Mucosa of stomach (tissue), 1 donor: ENCODE data around the gene CACNA2D4.

Experiments
- H3K27me3 ChIP-seq: one replicate; pipeline ENCODE4 v1.7.0; 2013; ENCODE audit warnings: mild to moderate bottlenecking, low read length; ENCODE audit not compliant: control insufficient read depth, insufficient read depth
- H3K36me3 ChIP-seq: one replicate; pipeline ENCODE4 v1.7.0; 2013; ENCODE audit warnings: low read length; ENCODE audit not compliant: control insufficient read depth, insufficient read depth
- H3K4me1 ChIP-seq: one replicate; pipeline ENCODE4 v1.7.0; 2013; ENCODE audit warnings: mild to moderate bottlenecking, low read length; ENCODE audit not compliant: control insufficient read depth, insufficient read depth
- H3K4me3 ChIP-seq: one replicate; pipeline ENCODE4 v1.7.0; 2013; ENCODE audit warnings: low read length
- H3K9ac ChIP-seq: one replicate; pipeline ENCODE4 v1.7.0; 2013; ENCODE audit warnings: mild to moderate bottlenecking, low read length, moderate library complexity
- H3K9me3 ChIP-seq: one replicate; pipeline ENCODE4 v1.7.0; 2013; ENCODE audit warnings: mild to moderate bottlenecking, low read length, moderate library complexity; ENCODE audit not compliant: control insufficient read depth
- donor health status: Pancreatic carcinoma.

CACNA2D4 gene

GRCh38 chr12:1913377-1914113 lies 4.9 kb downstream of the CACNA2D4 start:
- Histone ChIP-seq H3K4me1 (no peaks in the 10 kb centered on the region), H3K9ac (no peak overlapping the region)

DNA sequence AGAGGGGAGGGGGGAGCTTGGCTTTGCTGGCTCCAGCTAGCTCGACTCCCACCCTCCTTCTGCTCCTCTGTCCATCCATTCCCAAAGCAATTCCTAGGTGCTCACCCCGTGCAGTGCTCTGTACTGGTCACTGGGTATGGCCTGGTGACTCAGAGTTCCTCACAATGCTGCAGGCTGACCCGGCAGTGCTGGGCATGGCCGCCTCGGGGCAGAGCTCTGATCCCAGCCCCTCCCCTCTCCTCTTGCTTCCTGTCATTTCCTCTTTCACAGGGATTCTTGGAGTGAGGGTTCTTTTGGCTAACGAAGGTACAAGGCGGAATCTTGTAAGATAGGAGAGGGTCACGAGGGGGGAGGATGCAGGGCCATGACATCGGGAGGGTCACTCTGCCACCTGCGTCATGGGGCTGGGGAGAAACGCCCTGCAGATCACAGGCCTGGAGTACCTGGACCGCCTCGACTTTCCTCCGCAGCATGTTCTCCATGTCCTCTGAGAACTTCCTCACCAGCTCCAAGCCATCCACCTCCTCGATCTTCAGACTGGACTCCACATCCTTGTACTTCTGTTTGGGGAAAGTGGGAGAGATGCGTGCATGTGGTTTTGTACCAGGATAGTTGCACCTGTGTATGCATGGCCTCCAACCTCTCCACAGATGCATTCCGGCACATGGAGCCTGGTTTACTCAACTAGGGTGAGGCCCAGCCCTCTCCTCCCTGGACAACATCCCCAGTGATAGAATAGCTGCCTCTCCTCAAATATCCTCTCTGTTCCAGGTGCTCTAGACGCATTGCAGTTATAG lies 5.7 kb downstream of the CACNA2D4 start:
- Histone ChIP-seq H3K4me3 (no peak overlapping the region), H3K9ac (no peak overlapping the region), H3K4me1 (peaks cover 6% of the 10 kb centered on the region), H3K36me3 (no peaks in the 10 kb centered on the region), H3K9me3 (no peaks in the 10 kb centered on the region), H3K27me3 (peaks cover 24% of the 10 kb centered on the region)

More at GRCh38 chr12:1913377-1914113, 4.9 kb downstream of the CACNA2D4 start:
- Histone ChIP-seq H3K27me3 (peaks cover 20% of the 10 kb centered on the region), H3K4me3 (no peak overlapping the region), H3K36me3 (no peaks in the 10 kb centered on the region), H3K9me3 (no peaks in the 10 kb centered on the region)

- Histone ChIP-seq H3K9ac (no peak overlapping the region), H3K27me3 (peaks cover 16% of the 10 kb centered on the region), H3K9me3 (no peaks in the 10 kb centered on the region), H3K36me3 (no peaks in the 10 kb centered on the region), H3K4me1 (peaks cover 8% of the 10 kb centered on the region), H3K4me3 (no peak overlapping the region)
These were observed 6.6 kb downstream of the CACNA2D4 start for GRCh38 chr12:1911598-1912575.

DNA sequence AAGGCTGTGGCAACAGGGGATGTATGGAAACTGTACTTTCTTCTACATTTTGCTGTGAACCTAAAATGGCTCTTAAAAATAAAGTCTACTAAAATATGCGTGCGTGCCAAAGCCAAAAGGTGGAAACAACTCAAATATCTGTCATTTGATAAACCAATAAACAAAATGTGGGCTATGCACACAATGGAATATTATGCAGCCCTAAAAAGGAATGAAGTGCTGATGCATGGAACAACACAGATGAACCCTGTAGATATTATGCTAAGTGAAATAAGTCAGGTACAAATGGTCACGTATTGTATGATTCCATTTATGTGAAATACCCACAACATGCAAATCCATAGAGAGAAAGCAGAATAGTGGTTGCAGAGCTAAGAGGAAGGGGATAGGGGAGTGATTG lies 8.0 kb downstream of the CACNA2D4 start:
- Histone ChIP-seq H3K36me3 (no peaks in the 10 kb centered on the region), H3K27me3 (peaks cover 14% of the 10 kb centered on the region), H3K4me1 (peaks cover 8% of the 10 kb centered on the region), H3K9ac (no peak overlapping the region), H3K9me3 (no peaks in the 10 kb centered on the region), H3K4me3 (no peak overlapping the region)

DNA sequence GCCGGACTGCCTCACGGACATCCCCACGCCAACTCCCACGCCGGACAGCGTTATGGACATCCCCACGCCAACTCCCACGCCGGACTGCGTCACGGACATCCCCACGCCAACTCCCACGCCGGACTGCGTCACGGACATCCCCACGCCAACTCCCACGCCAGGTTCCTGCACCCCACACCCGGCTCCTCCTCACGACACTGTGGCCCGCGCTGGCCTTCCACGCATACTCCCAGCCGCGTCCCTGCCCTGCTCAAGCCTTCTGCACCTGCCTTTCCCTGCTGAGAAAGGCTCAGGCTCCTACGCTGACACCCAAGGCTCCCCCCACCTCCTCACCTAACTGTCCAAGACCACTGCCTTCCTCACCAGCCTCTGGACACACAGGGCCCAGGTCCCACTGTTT lies 9.7 kb downstream of the CACNA2D4 start:
- Histone ChIP-seq H3K9me3 (no peaks in the 10 kb centered on the region), H3K4me3 (no peak overlapping the region), H3K4me1 (peaks cover 8% of the 10 kb centered on the region), H3K9ac (no peak overlapping the region), H3K36me3 (no peaks in the 10 kb centered on the region), H3K27me3 (peaks cover 14% of the 10 kb centered on the region)

DNA sequence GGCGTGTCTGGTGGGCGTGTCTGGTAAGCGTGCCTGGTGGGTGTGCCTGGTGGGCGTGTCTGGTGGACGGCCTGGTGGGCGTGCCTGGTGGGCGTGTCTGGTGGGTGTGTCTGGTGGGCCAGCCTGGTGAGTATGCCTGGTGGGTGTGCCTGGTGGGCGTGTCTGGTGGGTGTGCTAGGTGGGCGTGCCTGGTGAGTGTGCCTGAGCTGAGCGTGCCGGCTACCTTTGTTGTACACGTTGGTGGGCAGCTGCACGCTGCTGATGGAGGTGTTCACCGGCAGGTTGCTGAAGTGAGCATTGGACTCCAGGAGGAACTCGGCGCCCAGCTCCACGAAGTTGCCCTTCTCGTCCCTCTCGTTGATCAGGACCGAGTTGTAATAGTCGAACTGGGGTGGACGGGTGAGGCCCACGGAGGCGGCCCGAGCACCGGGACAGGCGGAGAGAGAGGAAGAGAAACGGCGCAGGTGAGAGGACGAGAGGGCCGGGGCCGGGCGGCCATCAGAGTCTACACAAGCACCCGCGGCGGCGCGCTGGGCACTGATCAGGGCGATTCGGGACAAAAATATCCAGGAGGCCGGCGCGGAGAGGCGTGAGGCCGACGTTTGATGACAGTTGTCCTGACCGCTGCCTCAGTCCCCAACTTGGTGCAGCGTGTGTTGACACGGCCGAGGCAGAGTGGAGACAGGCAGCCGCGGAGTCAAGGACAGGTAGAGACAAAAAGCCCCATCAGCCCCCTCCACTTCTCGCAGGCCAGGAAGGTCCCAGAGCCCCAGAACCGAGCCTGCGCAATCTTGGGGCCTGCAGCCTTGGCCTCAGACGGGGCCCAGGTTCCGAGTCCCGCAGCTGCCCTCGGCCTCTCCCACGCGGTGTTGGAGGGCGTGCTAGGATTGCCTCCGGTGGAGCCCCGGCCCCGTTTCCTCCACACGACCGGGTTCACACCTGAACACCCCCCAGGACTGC lies 10.5 kb downstream of the CACNA2D4 start:
- Histone ChIP-seq H3K9me3 (no peaks in the 10 kb centered on the region), H3K4me1 (peaks cover 8% of the 10 kb centered on the region), H3K9ac (no peak overlapping the region), H3K27me3 (peaks cover 14% of the 10 kb centered on the region), H3K4me3 (no peak overlapping the region), H3K36me3 (no peaks in the 10 kb centered on the region)

DNA sequence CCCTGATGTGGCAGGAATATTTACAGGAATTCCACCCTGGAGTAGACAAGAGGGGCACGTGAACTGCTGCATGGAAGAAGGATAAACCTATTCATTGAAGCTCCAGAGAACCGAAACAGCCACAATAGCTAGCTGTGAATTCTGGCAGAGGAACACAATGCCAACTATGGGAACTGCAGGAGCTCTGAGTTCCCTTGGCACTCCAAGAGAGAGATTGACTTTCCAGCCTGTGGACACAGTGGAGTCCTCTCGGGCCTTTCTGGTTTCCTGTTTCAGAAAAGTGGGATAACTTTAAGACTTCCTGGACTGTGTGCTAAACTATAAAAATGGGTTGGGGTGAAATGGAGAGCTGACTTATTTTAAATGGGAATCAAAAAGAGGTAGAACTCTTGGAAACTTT lies 11.9 kb downstream of the CACNA2D4 start:
- Histone ChIP-seq H3K36me3 (no peaks in the 10 kb centered on the region), H3K4me1 (peaks cover 8% of the 10 kb centered on the region), H3K9ac (no peak overlapping the region), H3K9me3 (no peaks in the 10 kb centered on the region), H3K27me3 (peaks cover 14% of the 10 kb centered on the region), H3K4me3 (no peak overlapping the region)

GRCh38 chr12:1904875-1905274 lies 13.6 kb downstream of the CACNA2D4 start:
- no peak overlapping the region for H3K4me3 ChIP-seq

DNA sequence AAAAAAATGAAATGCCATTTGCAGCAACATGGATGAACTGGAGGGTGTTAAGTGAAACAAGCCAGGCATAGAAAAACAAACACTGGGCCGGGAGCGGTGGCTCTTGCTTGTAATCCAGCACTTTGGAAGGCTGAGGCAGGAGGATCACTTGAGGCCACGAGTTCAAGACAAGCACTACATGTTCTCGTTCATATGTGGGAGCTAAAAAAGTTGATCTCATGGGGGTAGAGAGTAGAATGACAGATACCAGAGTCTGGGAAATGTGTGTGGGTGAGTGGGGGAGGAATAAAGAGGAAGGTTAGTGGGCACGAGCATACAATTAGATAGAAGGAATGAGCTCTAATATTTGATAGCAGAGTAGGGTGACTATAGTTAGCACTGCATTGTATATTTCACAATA lies 21.5 kb downstream of the CACNA2D4 start:
- Histone ChIP-seq H3K27me3 (peaks cover 2% of the 10 kb centered on the region), H3K9me3 (no peaks in the 10 kb centered on the region), H3K4me1 (no peaks in the 10 kb centered on the region), H3K9ac (no peak overlapping the region), H3K36me3 (no peaks in the 10 kb centered on the region), H3K4me3 (no peak overlapping the region)

More at GRCh38 chr12:1904875-1905274, 13.6 kb downstream of the CACNA2D4 start:
- Histone ChIP-seq H3K9ac (no peak overlapping the region), H3K9me3 (no peaks in the 10 kb centered on the region), H3K27me3 (peaks cover 12% of the 10 kb centered on the region), H3K4me1 (peaks cover 8% of the 10 kb centered on the region), H3K36me3 (no peaks in the 10 kb centered on the region)

GRCh38 chr12:1890810-1891209 lies 27.6 kb downstream of the CACNA2D4 start:
- Histone ChIP-seq H3K4me1 (peaks cover 9% of the 10 kb centered on the region), H3K4me3 (no peak overlapping the region), H3K9me3 (no peaks in the 10 kb centered on the region), H3K36me3 (no peaks in the 10 kb centered on the region), H3K9ac (no peak overlapping the region), H3K27me3 (peaks cover 13% of the 10 kb centered on the region)
